Subcutaneous adipose tissue (tissue), 4 donors: ENCODE results near the gene SNRNP25. TPM values are rescaled to one million over a fixed set of nuclear protein-coding genes. Genes with fewer than 3 reads are reported as not detected.

Experiments
- CTCF ChIP-seq: fragments of 450-650 bp; IDR thresholded peaks from one replicate; pipeline ENCODE4 v1.5.1; 2016; ENCODE audit warnings: low read depth, mild to moderate bottlenecking, control low read depth, antibody characterized with exemption, moderate library complexity
- small RNA-seq: library from RNA; depleted of rRNA; stranded (forward); fragments of <200 nt; gene quantifications from one replicate; pipeline ENCODE3, GENCODE V24; 2016
- total RNA-seq, 4 donors: library from RNA; depleted of rRNA; stranded (reverse); fragments of >200 nt; gene quantifications; one replicate each; pipeline ENCODE4 v1.1.0, GENCODE V29; 2016

The SNRNP25 gene
- total RNA-seq, 4 donors from 2014 or later, result 12.8 to 21.9 (median 15.2) TPM

GRCh38 chr16:104928-105327, 51.3 kb downstream of the SNRNP25 start:
- no peak for TF ChIP-seq CTCF

- no peak for TF ChIP-seq CTCF
These were observed 51.9 kb downstream of the SNRNP25 start for GRCh38 chr16:105521-105920.

DNA sequence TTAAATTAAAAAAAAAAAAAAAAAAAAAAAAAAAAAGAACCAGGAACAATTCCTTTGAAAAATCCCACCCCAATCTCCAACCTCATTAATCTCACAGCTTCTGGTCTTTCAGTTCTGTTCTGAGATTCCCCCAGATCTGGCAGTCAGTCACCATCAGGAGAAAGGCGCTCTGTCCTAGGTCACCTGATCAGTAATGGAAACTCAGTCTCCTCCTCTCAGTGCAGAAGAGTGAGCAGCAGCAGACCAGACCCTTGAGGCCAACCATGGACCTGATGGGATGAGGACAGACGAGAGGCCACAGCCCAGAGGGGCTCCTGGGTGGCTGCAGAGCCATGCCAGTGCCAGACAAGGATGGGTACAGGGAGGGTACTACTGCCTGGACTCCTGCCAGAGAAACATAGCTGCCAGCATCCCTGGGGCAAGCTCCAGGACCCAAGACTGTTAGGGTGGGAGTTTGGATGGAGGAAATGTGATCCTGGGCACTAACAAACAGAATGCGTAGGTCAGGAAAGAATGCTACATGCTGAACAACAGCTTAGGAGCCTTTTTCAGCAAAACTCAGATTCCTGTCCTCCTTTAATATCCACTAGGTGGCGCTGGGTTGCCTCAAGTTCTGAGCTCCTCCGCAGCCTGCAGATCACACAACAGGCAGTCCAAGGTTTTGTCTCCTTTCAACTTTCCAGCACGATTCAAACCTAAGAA, 53.1 kb downstream of the SNRNP25 start:
- TF ChIP-seq CTCF, result no peak

Small RNA genes lying within 50 kb of the gene (small RNA-seq; reads per million reads assigned to genes)
- gene MIR6859-4, result not detected
- not detected for gene Z69720.2

Other genes starting within 250 kb of the SNRNP25 start
- gene POLR3K, start 220 bp upstream of the SNRNP25 start, total RNA-seq, result 1 to 10 TPM; 1.5 to 7.3 (median 4.8) TPM
- gene RHBDF1, start 18.8 kb downstream of the SNRNP25 start, total RNA-seq, result 10 to 100 TPM; 17.2 to 72.7 (median 27.9) TPM
- 100 to 1,000 TPM in 1 of 4 donors, 10 to 100 TPM in 3; 50.2 to 108 (median 83.5) TPM for gene MPG, start 24.4 kb downstream of the SNRNP25 start, total RNA-seq
- gene NPRL3, start 84.8 kb downstream of the SNRNP25 start, total RNA-seq, result 10 to 100 TPM; 18.7 to 39.2 (median 24.7) TPM
- gene HBZ, start 98.8 kb downstream of the SNRNP25 start, total RNA-seq, result 1 to 10 TPM in 1 of 4 donors, under 1 TPM in 1, not detected in 2; 0.88 to 3.0 TPM
- gene HBM, start 112.2 kb downstream of the SNRNP25 start, total RNA-seq, result 1 to 10 TPM in 2 of 4 donors, not detected in 2; 1.3 to 2.4 TPM
- 100 to 1,000 TPM in 2 of 4 donors, 10 to 100 TPM in 2; 25.2 to 313 (median 90.4) TPM for gene HBA2, start 119.0 kb downstream of the SNRNP25 start, total RNA-seq
- gene HBA1, start 122.9 kb downstream of the SNRNP25 start, total RNA-seq, result 10 to 100 TPM; 11.9 to 71.7 (median 41.0) TPM
- gene HBQ1, start 126.6 kb downstream of the SNRNP25 start, total RNA-seq, result not detected
- gene LUC7L, start 175.6 kb downstream of the SNRNP25 start, total RNA-seq, result 100 to 1,000 TPM in 2 of 4 donors, 10 to 100 TPM in 2; 73.9 to 133 (median 94.1) TPM
- gene FAM234A, start 181.0 kb downstream of the SNRNP25 start, total RNA-seq, result 100 to 1,000 TPM in 1 of 4 donors, 10 to 100 TPM in 3; 43.4 to 117 (median 50.2) TPM
- 10 to 100 TPM in 2 of 4 donors, 1 to 10 TPM in 2; 6.2 to 20.2 (median 11.4) TPM for gene RGS11, start 222.1 kb downstream of the SNRNP25 start, total RNA-seq
- gene ARHGDIG, start 226.8 kb downstream of the SNRNP25 start, total RNA-seq, result not detected
- gene PDIA2, start 229.3 kb downstream of the SNRNP25 start, total RNA-seq, result under 1 TPM in 2 of 4 donors, not detected in 2; 0.22 to 0.94 TPM